Measurements from ENCODE around the gene BRPF3.

The BRPF3 gene

GRCh38 chr6:36196113-36196879 lies at the start of gene BRPF3:
BRPF3 (plus strand) TSS chr6:36196744; CDS start chr6:36200323, 3,579 bp downstream.
- DNase-seq (ENCODE audit: low spot score), result peak; percentile 86

GRCh38 chr6:36147294-36147693 lies 49.2 kb upstream of the BRPF3 start:
- no peak for DNase-seq (ENCODE audit: low spot score)

- no peak for DNase-seq (ENCODE audit: low spot score)
Measured at GRCh38 chr6:36149476-36149875, 47.1 kb upstream of the BRPF3 start.

GRCh38 chr6:36150283-36150682 lies 46.3 kb upstream of the BRPF3 start:
- DNase-seq (ENCODE audit: low spot score), result no peak

GRCh38 chr6:36154286-36154685 lies 42.3 kb upstream of the BRPF3 start:
- DNase-seq (ENCODE audit: low spot score), result no peak

GRCh38 chr6:36155662-36156061 lies 40.9 kb upstream of the BRPF3 start:
- DNase-seq (ENCODE audit: low spot score), result no peak

- no peak for DNase-seq (ENCODE audit: low spot score)
Measured at GRCh38 chr6:36160147-36160760, 36.3 kb upstream of the BRPF3 start.

GRCh38 chr6:36169023-36170007 lies 27.2 kb upstream of the BRPF3 start:
- DNase-seq (ENCODE audit: low spot score), result no peak

- no peak for DNase-seq (ENCODE audit: low spot score)
Measured at GRCh38 chr6:36170704-36171103, 25.8 kb upstream of the BRPF3 start.

GRCh38 chr6:36171573-36171972 lies 25.0 kb upstream of the BRPF3 start:
- DNase-seq (ENCODE audit: low spot score), result no peak

- no peak for DNase-seq (ENCODE audit: low spot score)
Measured at GRCh38 chr6:36177166-36177565, 19.4 kb upstream of the BRPF3 start.

GRCh38 chr6:36178544-36178943 lies 18.0 kb upstream of the BRPF3 start:
- DNase-seq (ENCODE audit: low spot score), result no peak

- no peak for DNase-seq (ENCODE audit: low spot score)
Measured at GRCh38 chr6:36180126-36180525, 16.4 kb upstream of the BRPF3 start.

- no peak for DNase-seq (ENCODE audit: low spot score)
Measured at GRCh38 chr6:36184311-36184710, 12.2 kb upstream of the BRPF3 start.

- no peak for DNase-seq (ENCODE audit: low spot score)
Measured at GRCh38 chr6:36186199-36186598, 10.3 kb upstream of the BRPF3 start.

GRCh38 chr6:36187446-36187845 lies 9.1 kb upstream of the BRPF3 start:
- DNase-seq (ENCODE audit: low spot score), result no peak

GRCh38 chr6:36195471-36196112 lies 952 bp upstream of the BRPF3 start:
- no peak for DNase-seq (ENCODE audit: low spot score)

- peak; percentile 100 for DNase-seq (ENCODE audit: low spot score)
Measured at GRCh38 chr6:36196880-36197548, 470 bp downstream of the BRPF3 start.

- DNase-seq (ENCODE audit: low spot score), result no peak
Measured at GRCh38 chr6:36197739-36198221, 1.2 kb downstream of the BRPF3 start.

- no peak for DNase-seq (ENCODE audit: low spot score)
Measured at GRCh38 chr6:36198986-36199385, 2.4 kb downstream of the BRPF3 start.

GRCh38 chr6:36200154-36200891 lies 3.8 kb downstream of the BRPF3 start:
- no peak for DNase-seq (ENCODE audit: low spot score)
